WERI-Rb-1 (cell line): ENCODE measurements around the gene TMEM253.

Source experiments
- DNase-seq: peaks from one replicate; pipeline ENCODE4 v3.0.0-alpha.2; 2020
- H3K27ac ChIP-seq: fragments of 250-450 bp; sonication (Bioruptor Pico); 2 replicates; pipeline ENCODE4 v1.5.1; 2020; ENCODE audit warnings: mild to moderate bottlenecking, moderate library complexity
- H3K27me3 ChIP-seq: fragments of 250-450 bp; sonication (Bioruptor Pico); 2 replicates; pipeline ENCODE4 v1.5.1; 2021; ENCODE audit warnings: mild to moderate bottlenecking, low read depth, moderate library complexity; ENCODE audit not compliant: insufficient read depth, severe bottlenecking
- H3K36me3 ChIP-seq: fragments of 250-450 bp; sonication (Bioruptor Pico); 2 replicates; pipeline ENCODE4 v1.5.1; 2020; ENCODE audit warnings: mild to moderate bottlenecking, moderate library complexity
- H3K4me3 ChIP-seq: 2 replicates; pipeline ENCODE4 v1.5.1; 2011; ENCODE audit warnings: low read depth, mild to moderate bottlenecking, control low read depth, low read length
- H3K9me3 ChIP-seq: fragments of 250-450 bp; sonication (Bioruptor Pico); 2 replicates; pipeline ENCODE4 v1.5.1; 2021; ENCODE audit warnings: mild to moderate bottlenecking, moderate library complexity; ENCODE audit not compliant: severe bottlenecking
- TF ChIP-seq, protein P1 (sequence below): IDR thresholded peaks from 2 replicates; pipeline ENCODE4 v1.5.1; 2011; ENCODE audit warnings: low read depth, mild to moderate bottlenecking, control low read depth, inconsistent platforms, low read length

TMEM253 gene

DNA sequence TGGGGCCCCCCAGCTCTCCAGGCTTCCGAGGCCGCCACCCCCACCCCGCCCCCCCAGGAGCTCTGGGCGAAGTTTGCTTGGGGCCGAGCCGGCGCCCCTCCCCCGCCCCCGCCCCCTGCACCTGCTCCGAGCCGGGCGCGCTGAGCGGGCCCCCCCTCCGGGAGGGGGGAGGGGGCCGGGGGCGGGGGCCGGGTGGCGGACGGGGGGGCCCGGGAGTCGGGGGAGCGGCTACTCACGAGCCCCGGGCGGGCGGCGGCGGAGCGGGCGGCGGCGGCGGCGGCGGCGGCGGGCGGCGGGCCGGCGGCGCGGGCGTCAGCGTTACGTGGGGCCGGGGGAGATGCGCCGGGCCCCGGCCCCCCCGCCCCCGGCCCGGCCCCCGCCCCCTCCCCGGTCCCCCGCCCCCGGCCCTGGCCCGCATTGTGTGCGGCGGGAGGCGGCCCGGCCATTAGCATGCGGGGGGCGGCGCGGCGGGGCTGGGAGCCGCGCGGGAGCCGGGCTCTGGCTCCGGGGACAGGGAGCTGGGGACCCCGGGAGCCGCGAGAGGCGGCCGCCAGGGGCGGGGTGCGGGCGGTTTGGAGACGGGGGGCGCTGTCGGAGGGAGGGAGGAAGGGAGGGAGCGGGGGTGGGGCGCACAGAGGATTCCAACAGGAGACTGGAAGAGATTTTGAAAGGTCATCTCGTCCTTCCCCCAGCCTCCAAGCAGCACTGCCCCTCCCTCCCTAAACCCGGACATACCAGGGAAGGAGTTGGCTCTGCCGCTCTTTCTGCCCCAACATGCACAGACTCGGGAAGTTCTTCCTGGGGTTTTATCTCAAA is 2.6 kb upstream of the TMEM253 start, which contains the start of gene ZNF219:
Gene ZNF219, minus strand, starts transcription at position 580 of the 816 bp plus-strand sequence. CDS start 5,064 bp downstream, outside the sequence.
- Histone ChIP-seq H3K4me3 (peak within 1 kb of the TSS; percentile 77), H3K9me3 (no peaks in the 10 kb centered on the region), H3K27me3 (no peaks in the 10 kb centered on the region), H3K27ac (peak within 1 kb of the TSS; percentile 98), H3K36me3 (peaks cover 11% of the 10 kb centered on the region)
- TF ChIP-seq, protein P1, sequence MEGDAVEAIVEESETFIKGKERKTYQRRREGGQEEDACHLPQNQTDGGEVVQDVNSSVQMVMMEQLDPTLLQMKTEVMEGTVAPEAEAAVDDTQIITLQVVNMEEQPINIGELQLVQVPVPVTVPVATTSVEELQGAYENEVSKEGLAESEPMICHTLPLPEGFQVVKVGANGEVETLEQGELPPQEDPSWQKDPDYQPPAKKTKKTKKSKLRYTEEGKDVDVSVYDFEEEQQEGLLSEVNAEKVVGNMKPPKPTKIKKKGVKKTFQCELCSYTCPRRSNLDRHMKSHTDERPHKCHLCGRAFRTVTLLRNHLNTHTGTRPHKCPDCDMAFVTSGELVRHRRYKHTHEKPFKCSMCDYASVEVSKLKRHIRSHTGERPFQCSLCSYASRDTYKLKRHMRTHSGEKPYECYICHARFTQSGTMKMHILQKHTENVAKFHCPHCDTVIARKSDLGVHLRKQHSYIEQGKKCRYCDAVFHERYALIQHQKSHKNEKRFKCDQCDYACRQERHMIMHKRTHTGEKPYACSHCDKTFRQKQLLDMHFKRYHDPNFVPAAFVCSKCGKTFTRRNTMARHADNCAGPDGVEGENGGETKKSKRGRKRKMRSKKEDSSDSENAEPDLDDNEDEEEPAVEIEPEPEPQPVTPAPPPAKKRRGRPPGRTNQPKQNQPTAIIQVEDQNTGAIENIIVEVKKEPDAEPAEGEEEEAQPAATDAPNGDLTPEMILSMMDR = no peak
- peak; percentile 81 for DNase-seq

DNA sequence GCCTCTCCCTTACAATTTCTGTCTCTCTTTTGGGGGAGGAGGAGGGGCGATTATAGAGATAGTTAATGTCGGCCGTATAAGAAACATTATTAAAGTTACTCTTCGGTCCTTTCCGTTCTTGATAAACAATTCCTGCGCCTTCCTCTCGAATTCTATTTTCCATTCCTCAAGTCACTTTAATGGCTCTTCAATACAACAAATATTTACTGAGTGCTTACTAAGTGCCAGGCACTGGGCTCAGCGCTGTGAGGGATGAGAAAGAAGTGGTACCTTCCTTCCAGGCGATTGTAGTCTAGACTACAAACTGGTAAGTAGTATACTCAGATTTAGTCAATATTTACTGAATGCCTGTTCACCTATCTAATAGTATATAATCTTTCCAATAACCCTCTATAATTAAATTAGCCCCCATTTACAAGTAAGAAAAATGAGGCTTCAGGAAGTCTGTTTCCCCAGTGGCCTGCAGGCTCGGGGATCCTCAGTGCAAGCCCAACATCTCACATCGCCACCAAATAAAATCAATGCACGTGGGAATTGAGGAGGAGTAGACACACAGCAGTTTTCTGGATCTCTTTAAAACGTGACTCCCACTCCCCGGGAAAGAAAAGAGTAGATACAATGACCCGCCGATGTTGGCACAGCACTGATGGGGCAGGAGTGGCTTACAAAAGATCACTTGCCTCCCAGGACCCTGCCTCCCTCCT is 1.8 kb upstream of the TMEM253 start:
- Histone ChIP-seq H3K27ac (peak overlapping the region; percentile 94), H3K27me3 (no peaks in the 10 kb centered on the region), H3K9me3 (no peaks in the 10 kb centered on the region), H3K36me3 (0 out of 2 replicates have a peak, but pooled peaks cover 3% of the 10 kb centered on the region), H3K4me3 (peak overlapping the region; percentile 77)
- TF ChIP-seq, protein P1 = no peak
- no peak for DNase-seq

DNA sequence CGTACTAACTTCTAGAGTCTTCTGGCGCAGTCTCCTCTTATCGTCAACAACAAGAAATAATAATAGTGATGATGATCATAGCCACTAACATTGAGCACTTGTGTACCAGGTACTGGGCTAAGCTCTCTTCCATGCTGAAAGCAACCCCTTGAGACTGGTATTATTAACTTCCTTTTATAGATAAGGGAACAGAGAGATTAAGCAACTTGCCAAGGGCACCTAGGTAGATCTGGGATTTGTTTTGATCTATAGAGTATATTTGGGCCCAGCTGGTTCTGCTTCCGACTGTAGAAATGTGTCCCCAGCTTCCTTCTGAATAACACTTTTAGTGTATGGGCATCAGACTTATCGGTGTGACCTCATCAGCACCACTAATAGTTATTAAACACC is 1.3 kb upstream of the TMEM253 start:
- no peaks in the 10 kb centered on the region for H3K27me3 ChIP-seq
- H3K27ac ChIP-seq = peak overlapping the region; percentile 94
- no peaks in the 10 kb centered on the region for H3K9me3 ChIP-seq
- peak overlapping the region; percentile 77; the same call in 1 of the 2 replicates for H3K4me3 ChIP-seq
- H3K36me3 ChIP-seq = 0 out of 2 replicates have a peak, but pooled peaks cover 3% of the 10 kb centered on the region
- no peak for DNase-seq
- TF ChIP-seq, protein P1 = no peak

DNA sequence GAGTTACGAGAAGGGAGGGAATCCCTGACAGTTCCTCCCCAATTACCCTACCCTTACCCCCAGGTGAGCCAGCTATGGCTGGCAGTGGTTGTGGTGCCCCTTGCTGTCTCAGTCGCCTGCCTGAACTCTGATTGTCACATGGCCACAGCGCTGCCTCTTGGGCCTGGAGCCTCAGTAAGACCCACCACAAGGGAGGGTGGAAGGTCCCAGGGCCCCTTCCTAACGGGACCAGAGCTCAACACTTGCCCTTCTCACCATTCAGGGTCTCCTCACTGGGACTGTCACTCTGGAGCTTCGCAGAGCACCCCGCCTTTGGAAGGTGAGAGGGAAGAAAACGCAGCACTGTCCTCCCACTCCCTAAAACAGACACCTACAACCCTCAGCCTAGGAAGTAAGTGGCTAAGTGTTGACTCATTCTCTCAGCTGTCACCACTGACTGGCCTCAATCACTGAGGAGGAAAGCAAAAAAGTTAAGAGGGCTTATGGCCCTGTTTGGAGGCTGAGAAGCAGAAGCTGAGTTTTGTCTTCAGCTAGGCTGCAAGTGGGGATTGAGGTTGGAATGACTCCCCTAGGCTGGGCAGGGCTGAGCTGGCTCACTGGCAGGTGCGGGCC is 1.0 kb downstream of the TMEM253 start:
- H3K9me3 ChIP-seq = no peaks in the 10 kb centered on the region
- no peaks in the 10 kb centered on the region for H3K27me3 ChIP-seq
- H3K4me3 ChIP-seq = no peak overlapping the region
- TF ChIP-seq, protein P1 = no peak
- no peak for DNase-seq
- no peaks in the 10 kb centered on the region for H3K36me3 ChIP-seq
- H3K27ac ChIP-seq = no peak overlapping the region

DNA sequence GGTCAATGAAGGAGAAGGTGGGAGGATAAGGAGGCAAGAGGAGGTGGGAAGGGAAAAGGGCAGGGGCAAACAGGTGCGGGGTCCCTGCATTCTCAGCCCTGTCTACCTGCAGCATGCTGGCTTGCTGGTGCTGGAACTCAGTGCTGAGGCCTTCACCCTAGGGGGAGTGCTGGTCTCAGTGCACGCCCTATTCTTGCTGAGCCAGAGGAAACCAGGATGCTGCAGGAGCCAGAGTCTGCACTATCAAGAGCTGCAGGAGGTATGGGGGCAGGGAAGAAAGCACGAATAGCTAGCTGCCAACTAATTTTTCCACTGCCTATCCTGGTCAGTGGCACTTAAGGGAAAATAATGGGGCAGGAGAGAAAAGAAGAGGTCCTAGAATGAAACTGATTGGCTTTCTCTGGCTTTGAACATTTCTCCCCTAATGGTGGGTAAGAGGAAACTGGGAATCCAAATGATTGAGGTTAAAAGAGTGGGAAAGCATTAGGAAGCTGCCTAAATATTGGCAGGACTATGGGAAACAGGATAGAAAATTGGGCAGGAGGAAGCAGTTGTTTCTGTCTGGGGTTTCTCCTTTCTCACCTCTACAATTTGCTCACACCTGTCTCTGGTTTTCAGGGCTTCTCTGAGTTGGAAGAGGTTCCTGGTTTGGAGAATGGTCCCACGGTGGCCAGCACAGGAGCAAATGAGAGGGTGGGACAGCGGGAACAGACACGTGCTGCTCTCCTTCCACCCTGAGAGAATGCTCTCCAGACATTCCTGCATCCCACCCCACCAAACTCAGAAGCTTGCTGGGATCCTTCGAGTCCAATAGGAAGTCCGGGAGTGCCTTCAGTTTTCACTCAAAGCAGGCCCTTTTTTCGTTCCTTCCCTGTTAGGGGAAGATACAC is 1.9 kb downstream of the TMEM253 start:
- no peaks in the 10 kb centered on the region for H3K36me3 ChIP-seq
- DNase-seq = peak; percentile 30
- TF ChIP-seq, protein P1 = no peak
- peak overlapping the region; percentile 99 for H3K27ac ChIP-seq
- H3K4me3 ChIP-seq = peak overlapping the region; percentile 85
- H3K27me3 ChIP-seq = no peaks in the 10 kb centered on the region
- no peaks in the 10 kb centered on the region for H3K9me3 ChIP-seq
